Inflammatory macrophage (primary cell): ENCODE measurements around the gene PUSL1.

ENCODE experiments used
- DNase-seq, 2 donors: peaks; one replicate each; pipeline ENCODE4 v3.0.0-alpha.2; 2020 to 2022

The PUSL1 gene

DNA sequence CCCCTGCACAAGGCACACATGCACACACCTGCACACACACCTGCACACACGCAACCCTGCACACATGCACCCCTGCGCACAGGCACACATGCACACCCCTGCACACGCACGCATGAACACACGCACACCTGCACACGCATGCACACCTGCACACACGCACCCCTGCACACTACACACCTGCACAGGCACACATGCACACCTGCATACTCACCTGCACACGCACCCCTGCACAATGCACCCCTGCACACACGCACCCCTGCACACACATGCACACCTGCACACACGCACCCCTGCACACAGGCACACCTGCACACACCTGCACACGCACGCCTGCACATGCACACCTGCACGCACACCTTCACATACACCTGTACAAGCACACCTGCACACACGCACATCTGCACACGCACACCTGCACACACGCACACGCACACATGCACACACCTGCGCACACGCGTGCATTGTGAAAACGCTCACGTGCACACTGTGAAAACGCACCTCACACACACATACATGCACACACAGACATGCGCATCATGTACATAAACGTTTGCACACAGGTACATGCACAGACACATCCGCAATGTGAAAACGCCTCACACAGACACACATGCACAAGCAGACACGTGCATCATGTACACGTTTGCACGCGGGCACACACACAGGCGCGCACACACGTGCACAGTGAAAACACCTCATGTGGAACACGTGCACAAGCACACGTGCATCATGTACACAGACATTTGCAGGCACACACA lies 32.6 kb downstream of the PUSL1 start:
- no peak for DNase-seq

- DNase-seq, result no peak
Observed at GRCh38 chr1:1341549-1342021, 33.2 kb downstream of the PUSL1 start.

DNA sequence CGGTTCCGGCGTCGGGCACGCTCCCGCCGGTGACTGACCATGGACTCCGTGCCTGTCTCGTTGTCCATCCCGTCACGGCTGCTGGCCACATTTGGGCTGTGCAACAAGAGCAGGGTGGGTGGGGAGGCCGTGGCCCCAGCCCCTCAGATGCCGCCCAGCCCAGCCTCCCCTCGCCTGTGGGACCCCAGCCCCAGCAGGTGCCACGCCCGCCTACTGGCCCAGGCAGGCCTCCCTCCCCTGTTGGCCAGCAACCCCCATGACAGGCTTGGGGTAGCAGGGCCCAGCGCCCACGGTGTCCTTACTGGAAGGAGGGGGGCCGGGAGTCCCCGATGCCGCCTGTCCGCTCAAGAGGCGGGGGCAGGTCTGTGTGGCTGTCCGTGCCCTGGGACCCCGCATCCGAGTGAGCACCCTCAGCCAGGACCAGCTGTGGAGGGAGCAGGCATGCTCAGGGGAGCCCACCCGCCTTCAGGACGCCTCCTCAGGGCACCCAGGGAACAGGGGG lies 33.7 kb downstream of the PUSL1 start:
- no peak for DNase-seq

- no peak for DNase-seq
Observed at GRCh38 chr1:1342584-1343115, 34.3 kb downstream of the PUSL1 start.

- no peak for DNase-seq
Observed at GRCh38 chr1:1343811-1344421, 35.5 kb downstream of the PUSL1 start.

DNA sequence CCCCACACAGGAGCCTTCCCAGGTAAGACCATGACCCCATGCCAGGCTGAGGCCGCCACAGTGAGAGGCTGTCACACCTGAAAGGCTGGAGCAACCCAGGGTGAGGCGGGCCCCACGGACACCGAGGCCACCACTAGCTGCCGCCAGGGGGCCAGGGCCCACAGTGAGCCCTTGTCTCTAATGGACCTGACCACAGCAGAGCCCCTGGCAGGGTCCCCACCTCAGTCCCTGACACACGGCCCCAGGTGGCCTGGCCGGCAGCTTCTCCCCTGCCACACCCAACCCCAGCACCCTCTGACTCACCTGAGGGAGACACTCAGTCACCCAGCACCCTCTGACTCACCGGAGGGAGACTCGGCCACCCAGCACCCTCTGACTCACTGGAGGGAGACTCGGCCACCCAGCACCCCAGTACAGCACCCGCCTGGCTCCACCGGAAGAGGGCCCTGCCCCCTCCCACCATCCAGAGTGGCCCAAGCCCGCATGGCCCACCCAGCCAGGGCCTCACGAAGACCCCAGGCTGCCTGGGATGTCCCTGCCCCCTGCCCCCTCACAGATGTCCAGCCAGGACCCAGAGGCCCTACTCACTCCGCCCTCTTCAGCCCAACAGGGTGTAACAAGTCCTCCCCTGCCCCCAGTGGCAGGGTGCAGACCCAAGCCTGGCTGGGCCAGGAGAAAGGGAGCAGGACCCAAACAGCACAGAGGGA lies 36.4 kb downstream of the PUSL1 start:
- peak in 1 of 2 donors; percentile 13 for DNase-seq

GRCh38 chr1:1345384-1345783 lies 37.0 kb downstream of the PUSL1 start:
- no peak for DNase-seq

- DNase-seq, result no peak
Observed at GRCh38 chr1:1345860-1346500, 37.6 kb downstream of the PUSL1 start.

- no peak for DNase-seq
Observed at GRCh38 chr1:1346501-1346890, 38.1 kb downstream of the PUSL1 start.

DNA sequence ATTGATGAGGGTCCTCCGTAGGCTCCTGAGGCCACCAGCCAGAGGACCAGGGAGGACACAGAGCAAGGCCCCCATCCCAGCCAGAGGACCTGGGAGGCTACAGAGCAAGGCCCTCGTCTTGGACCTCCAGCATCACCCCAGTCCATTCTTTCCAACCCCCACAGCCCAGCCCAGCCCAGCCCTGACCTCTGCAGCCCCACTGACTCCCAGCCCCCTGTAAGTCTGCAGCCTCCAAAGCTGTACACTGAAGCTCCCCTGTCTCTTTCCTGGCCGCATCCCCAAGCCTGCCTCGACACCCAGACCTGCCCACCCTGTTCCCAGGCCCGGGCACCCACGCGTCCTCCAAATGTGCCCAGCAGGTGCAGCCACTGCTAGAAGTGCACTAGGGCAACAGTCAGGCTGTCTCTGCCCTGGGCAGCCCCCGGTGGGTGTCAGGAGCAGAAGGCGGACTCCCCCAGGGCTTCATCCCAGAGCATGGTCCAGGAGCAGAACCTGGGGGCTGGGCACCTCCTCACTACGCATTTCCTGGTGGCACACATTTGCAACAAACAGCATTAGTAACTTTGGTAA lies 38.7 kb downstream of the PUSL1 start:
- no peak for DNase-seq

DNA sequence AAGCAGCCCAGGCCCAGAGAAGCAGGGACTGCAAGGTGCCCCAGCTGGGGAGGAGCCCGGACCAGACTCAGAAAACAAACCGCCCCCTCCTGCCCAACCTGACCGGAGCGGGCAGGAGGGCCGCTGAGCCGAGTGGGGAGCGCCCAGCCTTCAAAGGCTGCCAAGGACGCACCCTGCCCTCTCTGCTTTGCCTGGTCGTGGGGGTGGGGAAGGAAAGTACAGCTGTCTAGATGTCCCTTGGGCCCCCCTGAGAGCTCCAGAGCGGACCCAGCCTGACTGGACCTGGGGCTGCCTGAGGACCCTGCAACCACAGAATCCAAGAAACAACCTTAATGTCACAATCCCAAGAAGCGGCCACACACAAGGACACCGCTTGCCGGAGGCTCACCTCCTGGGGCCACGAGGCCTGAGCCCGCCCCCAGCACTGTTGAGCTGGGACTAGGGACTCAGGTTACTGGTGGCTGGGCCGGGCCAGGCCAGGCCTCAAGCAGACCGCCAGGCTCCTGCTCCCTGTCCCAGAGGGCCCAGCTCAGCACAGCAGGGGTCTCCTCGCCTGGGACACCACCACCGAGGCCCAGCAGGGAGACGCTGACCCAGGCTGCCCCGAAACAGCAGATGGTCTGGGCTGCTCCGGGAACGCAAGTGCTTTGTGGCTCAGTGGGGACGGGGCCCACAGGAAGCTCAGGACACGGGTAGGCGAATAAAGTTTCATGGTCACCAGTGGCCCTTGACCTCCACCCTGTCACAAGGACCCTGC lies 39.4 kb downstream of the PUSL1 start:
- DNase-seq, result no peak

DNA sequence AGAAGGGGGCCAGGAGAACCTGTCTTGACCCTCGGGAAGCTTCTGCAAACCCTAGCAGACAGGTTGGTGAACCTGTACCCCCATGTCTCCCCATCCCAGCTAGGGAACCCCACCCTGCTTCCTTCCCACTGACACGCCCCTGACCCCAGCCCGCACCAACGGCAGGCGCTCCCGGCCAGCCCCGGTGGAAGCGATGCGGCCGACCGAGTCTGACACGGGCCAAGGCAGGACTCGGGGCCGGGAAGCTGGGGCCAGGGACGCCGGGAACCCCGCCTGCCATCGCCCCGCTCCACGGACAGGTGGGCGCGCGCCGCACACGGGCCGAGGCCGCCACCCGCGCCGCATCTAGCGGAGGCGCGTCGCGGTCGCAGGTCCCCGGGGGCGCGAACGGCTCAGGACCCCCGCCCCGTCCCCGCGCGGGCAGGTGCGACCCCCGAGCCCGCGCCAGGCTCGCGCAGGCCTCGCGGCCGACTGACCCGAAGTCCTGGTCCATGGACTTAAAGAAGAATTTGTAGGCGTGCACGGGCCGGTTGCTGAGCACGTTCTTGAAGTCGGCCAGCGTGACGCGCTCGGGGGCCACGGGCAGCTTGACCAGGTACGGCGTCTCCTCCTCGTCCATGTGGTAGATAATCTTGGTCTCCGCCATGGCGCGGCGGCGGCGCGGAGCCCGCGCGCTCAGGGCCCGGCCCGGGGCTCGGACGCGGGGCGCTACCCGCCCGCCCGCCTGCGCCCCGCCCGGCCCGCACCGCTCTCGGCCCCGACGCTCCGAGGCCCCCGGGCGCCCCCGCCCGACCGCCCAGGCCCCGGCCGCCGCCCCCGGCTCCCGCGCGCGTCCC lies 40.2 kb downstream of the PUSL1 start:
- no peak for DNase-seq

GRCh38 chr1:1349256-1350012 lies 41.0 kb downstream of the PUSL1 start, which contains the start of gene DVL1:
TSS of gene DVL1 (minus strand) at chr1:1349418. CDS start at chr1:1349065, 353 bp downstream.
- DNase-seq, result peak; percentile 36 to 75

DNA sequence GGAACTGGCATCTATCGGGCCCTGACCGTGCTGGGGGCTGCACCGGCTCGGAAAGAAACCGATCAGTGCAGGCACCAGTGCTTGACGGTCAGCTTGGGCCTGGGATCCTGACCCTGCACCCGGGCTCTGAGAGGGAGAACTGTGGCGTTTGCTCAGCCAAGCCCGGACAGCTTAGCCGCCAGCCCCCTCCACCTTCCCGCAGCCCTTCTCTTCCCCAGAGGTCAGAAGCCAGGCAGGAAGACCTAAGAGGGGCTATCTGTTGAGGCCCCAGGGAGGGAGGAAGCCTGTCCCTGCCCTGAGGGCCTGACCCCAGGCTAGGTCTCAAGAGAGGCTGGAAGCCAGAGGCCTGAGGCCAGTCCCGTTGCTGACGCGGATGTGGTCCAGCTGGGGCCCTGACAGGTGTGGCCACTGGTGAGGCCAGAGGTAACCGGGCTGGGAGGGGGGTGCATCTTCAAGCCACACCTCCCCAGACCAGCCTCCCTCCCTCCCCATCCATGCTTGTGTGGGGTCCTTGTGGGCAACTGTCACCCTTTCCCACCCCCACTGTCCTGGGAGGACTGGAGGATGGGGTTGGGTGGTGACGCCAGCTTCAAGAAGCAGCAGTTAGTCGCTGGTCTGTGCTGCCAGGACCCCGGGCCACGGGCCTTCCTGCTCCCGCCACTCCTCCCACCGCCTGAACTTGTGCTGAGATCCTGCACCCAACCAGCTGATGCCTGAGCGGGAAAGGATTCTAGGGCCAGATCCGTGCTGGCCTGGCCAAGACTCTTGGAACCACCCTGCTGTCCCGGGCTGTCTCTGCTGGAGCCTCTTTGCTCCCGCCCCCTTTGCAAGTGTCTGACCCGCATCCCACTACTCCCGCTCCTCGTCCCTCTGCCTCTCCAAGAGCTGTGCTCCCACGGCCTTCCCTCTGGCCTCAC lies 43.4 kb downstream of the PUSL1 start:
- DNase-seq, result no peak

- no peak for DNase-seq
Observed at GRCh38 chr1:1352786-1353388, 44.5 kb downstream of the PUSL1 start.

- DNase-seq, result no peak
Observed at GRCh38 chr1:1353389-1354151, 45.2 kb downstream of the PUSL1 start.
